Smooth muscle cell (in vitro differentiated cells): Measurements from ENCODE around the gene GAB4. TPM values are rescaled to one million over a fixed set of nuclear protein-coding genes. Genes with fewer than 3 reads are reported as not detected.

ENCODE experiments used
- DNase-seq: peaks from one replicate; lab custom pipeline; 2025; ENCODE audit not compliant: unreplicated experiment; lab: John Stamatoyannopoulos, UW
- H2AFZ ChIP-seq: fragments of 200-600 bp; sonication (generic); 2 replicates; pipeline ENCODE4 v1.6.0; 2016; ENCODE audit warnings: antibody characterized with exemption, low read depth, mild to moderate bottlenecking
- H3F3A ChIP-seq: fragments of 200-600 bp; sonication (generic); 2 replicates; pipeline ENCODE4 v1.6.0; 2017; ENCODE audit warnings: antibody characterized with exemption, low read depth
- H3K27ac ChIP-seq: fragments of 200-600 bp; sonication (generic); 2 replicates; pipeline ENCODE4 v1.5.1; 2016; ENCODE audit warnings: low read depth, mild to moderate bottlenecking
- H3K27me3 ChIP-seq: fragments of 200-600 bp; sonication (generic); 2 replicates; pipeline ENCODE4 v1.6.1; 2016; ENCODE audit warnings: low read depth, mild to moderate bottlenecking
- H3K36me3 ChIP-seq: fragments of 200-600 bp; sonication (generic); 2 replicates; pipeline ENCODE4 v1.5.1; 2016; ENCODE audit warnings: low read depth
- H3K4me1 ChIP-seq: fragments of 200-600 bp; sonication (generic); 2 replicates; pipeline ENCODE4 v1.5.1; 2016; ENCODE audit warnings: low read depth
- H3K4me2 ChIP-seq: fragments of 200-600 bp; sonication (generic); 2 replicates; pipeline ENCODE4 v1.6.0; 2016; ENCODE audit warnings: mild to moderate bottlenecking
- H3K4me3 ChIP-seq: fragments of 200-600 bp; sonication (generic); 2 replicates; pipeline ENCODE4 v1.5.1; 2016; ENCODE audit warnings: mild to moderate bottlenecking
- H3K79me2 ChIP-seq: fragments of 200-600 bp; sonication (generic); 2 replicates; pipeline ENCODE4 v1.6.0; 2016; ENCODE audit warnings: low read depth, mild to moderate bottlenecking
- H3K9ac ChIP-seq: fragments of 200-600 bp; sonication (generic); 2 replicates; pipeline ENCODE4 v1.6.0; 2016; ENCODE audit warnings: low read depth
- H3K9me3 ChIP-seq: fragments of 200-600 bp; sonication (generic); replicated peaks from 2 replicates; pipeline ENCODE4 v1.5.1; 2016; ENCODE audit warnings: low read depth
- H4K20me1 ChIP-seq: fragments of 200-600 bp; sonication (generic); 2 replicates; pipeline ENCODE4 v1.6.0; 2016; ENCODE audit warnings: low read depth
- WGBS: methylation state at CpG from one replicate; pipeline ENCODE4 v1.1.7; 2016; ENCODE audit warnings: low lambda C conversion rate; 5-methylcytosine and 5-hydroxymethylcytosine counted together
- polyA plus RNA-seq: library from polyadenylated mRNA; unstranded; fragments of >200 nt; fragmentation: Nextera tagmentation; extraction: Ambion mirVana; gene quantifications from 2 replicates; pipeline ENCODE4 v1.2.1, GENCODE V29; 2016
- total RNA-seq: library from RNA; depleted of rRNA; stranded (reverse); fragments of >200 nt; gene quantifications from 2 replicates; pipeline ENCODE4 v1.2.3, GENCODE V29; 2014
- TF ChIP-seq, protein P1 (sequence below): fragments of 200-600 bp; sonication (generic); IDR thresholded peaks from 2 replicates; pipeline ENCODE4 v1.5.1; 2017; ENCODE audit warnings: borderline replicate concordance, mild to moderate bottlenecking, antibody characterized with exemption; ENCODE audit not compliant: insufficient read depth, poor library complexity, severe bottlenecking

The GAB4 gene
- total and polyA plus RNA-seq, 2 experiments from 2014 or later = not detected

DNA sequence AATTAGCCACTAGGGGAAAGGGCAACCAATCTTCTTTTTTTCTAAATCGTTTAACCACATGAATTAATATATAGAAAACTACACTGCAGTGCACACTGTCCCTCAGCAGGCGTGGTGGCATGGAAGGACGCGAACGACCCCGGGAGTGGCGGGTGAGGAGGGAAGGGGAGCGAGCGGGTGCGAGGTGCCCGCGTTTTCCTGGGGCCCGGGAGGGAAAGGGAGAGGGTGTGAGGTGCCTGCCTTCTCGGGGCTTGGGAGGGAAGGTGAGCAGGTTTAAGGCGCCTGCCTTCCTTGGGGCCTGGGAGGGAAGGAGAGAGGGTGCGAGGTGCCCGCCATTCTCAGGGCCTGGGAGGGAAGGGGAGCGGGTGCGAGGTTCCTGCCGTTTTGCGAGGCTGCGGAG lies 765 bp downstream of the GAB4 start:
- no peaks in the 10 kb centered on the region for H3K4me1 ChIP-seq
- no peak overlapping the region for H3K4me2 ChIP-seq
- H3F3A ChIP-seq = no peaks in the 10 kb centered on the region
- no peak overlapping the region for H2AFZ ChIP-seq
- H4K20me1 ChIP-seq = no peaks in the 10 kb centered on the region
- no peak overlapping the region for H3K9ac ChIP-seq
- DNase-seq = no peak
- no peaks in the 10 kb centered on the region for H3K9me3 ChIP-seq
- TF ChIP-seq, protein P1, sequence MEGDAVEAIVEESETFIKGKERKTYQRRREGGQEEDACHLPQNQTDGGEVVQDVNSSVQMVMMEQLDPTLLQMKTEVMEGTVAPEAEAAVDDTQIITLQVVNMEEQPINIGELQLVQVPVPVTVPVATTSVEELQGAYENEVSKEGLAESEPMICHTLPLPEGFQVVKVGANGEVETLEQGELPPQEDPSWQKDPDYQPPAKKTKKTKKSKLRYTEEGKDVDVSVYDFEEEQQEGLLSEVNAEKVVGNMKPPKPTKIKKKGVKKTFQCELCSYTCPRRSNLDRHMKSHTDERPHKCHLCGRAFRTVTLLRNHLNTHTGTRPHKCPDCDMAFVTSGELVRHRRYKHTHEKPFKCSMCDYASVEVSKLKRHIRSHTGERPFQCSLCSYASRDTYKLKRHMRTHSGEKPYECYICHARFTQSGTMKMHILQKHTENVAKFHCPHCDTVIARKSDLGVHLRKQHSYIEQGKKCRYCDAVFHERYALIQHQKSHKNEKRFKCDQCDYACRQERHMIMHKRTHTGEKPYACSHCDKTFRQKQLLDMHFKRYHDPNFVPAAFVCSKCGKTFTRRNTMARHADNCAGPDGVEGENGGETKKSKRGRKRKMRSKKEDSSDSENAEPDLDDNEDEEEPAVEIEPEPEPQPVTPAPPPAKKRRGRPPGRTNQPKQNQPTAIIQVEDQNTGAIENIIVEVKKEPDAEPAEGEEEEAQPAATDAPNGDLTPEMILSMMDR = no peak
- H3K27ac ChIP-seq = no peak overlapping the region
- no peaks in the 10 kb centered on the region for H3K36me3 ChIP-seq
- H3K4me3 ChIP-seq = no peak overlapping the region
- 27% methylated on average over 18 of the region's 22 CpGs for WGBS
- peaks cover 15% of the 10 kb centered on the region for H3K27me3 ChIP-seq
- no peaks in the 10 kb centered on the region for H3K79me2 ChIP-seq

DNA sequence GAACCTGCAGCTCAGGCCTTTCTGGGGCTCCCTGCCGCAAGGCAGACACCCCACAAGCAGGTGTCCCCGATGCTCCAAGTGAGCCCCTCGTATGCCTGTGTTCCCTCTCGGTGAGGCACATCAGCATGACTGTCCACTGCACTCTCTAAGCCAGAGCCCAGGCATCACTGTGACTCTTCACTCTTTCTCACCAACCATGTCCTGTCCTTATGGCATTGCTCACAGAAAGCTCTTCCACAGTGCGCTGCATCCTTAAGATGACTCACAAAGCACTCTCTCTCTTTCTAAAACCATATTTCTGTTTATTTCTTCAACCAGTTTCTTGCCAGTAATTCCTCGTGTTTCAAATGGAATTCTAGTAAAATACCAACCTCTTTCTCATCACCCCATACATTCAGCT lies 18.1 kb downstream of the GAB4 start:
- no peak overlapping the region for H2AFZ ChIP-seq
- H3K4me1 ChIP-seq = no peaks in the 10 kb centered on the region
- no peaks in the 10 kb centered on the region for H3F3A ChIP-seq
- H3K9me3 ChIP-seq = no peaks in the 10 kb centered on the region
- no peaks in the 10 kb centered on the region for H3K79me2 ChIP-seq
- no peak overlapping the region for H3K4me3 ChIP-seq
- H3K27ac ChIP-seq = no peak overlapping the region
- H3K27me3 ChIP-seq = no peaks in the 10 kb centered on the region
- no peak for DNase-seq
- H3K9ac ChIP-seq = no peak overlapping the region
- H4K20me1 ChIP-seq = no peaks in the 10 kb centered on the region
- no peak overlapping the region for H3K4me2 ChIP-seq
- TF ChIP-seq, protein P1 = no peak
- 73% methylated on average over 6 of the region's 6 CpGs for WGBS
- no peaks in the 10 kb centered on the region for H3K36me3 ChIP-seq

DNA sequence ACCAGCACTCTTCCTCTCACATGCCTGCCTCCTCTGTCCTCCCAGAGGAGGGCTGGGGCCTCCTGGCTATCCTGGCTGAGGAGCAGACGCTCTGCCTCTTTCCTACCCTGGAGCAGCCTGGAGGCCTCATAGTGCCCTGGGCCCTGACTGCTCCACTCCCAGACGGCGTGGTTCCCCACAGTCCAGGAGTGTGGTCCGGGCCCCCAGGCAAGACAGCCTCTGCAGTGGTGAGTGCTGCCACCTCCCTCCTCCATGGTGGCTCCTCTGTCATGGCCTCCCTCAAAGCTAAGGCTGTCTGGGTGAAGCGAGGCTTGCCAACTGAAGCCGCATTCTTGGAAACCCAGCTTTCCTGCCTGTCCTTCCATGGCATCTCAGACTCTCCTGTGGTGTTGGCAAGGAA lies 19.8 kb downstream of the GAB4 start:
- Histone ChIP-seq H3K4me3 (no peak overlapping the region), H3K9ac (no peak overlapping the region), H3K27ac (no peak overlapping the region), H3F3A (no peaks in the 10 kb centered on the region), H3K4me1 (no peaks in the 10 kb centered on the region), H2AFZ (no peak overlapping the region), H3K9me3 (no peaks in the 10 kb centered on the region), H3K27me3 (no peaks in the 10 kb centered on the region), H3K79me2 (no peaks in the 10 kb centered on the region), H4K20me1 (no peaks in the 10 kb centered on the region), H3K4me2 (no peak overlapping the region), H3K36me3 (no peaks in the 10 kb centered on the region)
- WGBS = 74% methylated on average over 6 of the region's 6 CpGs
- DNase-seq = no peak
- TF ChIP-seq, protein P1 = no peak

DNA sequence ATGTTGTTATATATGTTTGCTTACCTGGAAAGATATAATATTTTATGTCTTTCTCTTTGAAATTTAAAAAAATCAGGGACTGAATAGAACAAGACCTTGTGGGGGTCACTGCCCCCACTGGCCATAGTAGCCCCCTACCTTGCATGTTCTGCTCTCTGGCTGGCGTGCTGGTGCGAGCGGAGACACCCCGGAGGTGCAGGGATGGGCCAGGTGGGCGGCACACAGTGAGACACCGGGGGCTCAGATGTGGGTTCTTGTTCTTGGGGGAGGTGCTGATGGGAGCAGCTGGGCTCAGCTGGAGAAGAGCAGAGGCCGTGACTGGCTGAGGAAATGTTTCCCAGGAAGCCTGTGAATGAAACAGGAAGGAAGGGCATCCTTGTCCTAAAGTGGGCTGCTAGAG lies 20.2 kb downstream of the GAB4 start:
- WGBS = 70% methylated on average over 7 of the region's 7 CpGs
- no peak for DNase-seq
- Histone ChIP-seq H3K4me3 (no peak overlapping the region), H3K36me3 (no peaks in the 10 kb centered on the region), H3K27ac (no peak overlapping the region), H3K27me3 (no peaks in the 10 kb centered on the region), H4K20me1 (no peaks in the 10 kb centered on the region), H3K4me2 (no peak overlapping the region), H3F3A (no peaks in the 10 kb centered on the region), H3K4me1 (no peaks in the 10 kb centered on the region), H2AFZ (no peak overlapping the region), H3K79me2 (no peaks in the 10 kb centered on the region), H3K9me3 (no peaks in the 10 kb centered on the region), H3K9ac (no peak overlapping the region)
- TF ChIP-seq, protein P1 = no peak
